K562 (cell line): ENCODE data around the gene EPHA1. TPM values are rescaled to one million over a fixed set of nuclear protein-coding genes. Genes with fewer than 3 reads are reported as not detected.

Source experiments
- ATAC-seq: fragments of 200-7000 bp; cut with Tn5 transposase; 3 replicates; pipeline ENCODE4 v1.9.1; 2020; ENCODE audit warnings: moderate library complexity
- BruUV-seq: library from RNA; stranded (reverse); fragments of 400-500 nt; replicated peaks from 2 replicates; lab custom pipeline; 2021; lab: Mats Ljungman, UMichigan
- CTCF ChIA-PET: fragments of 300-600 bp; formaldehyde crosslinking; extraction: SDS; loops from one replicate; lab custom pipeline; 2021; ENCODE audit warnings: low intra/inter-chr PET ratio; lab: Yijun Ruan, JAX
- POLR2A ChIA-PET: fragments of 300-600, 350-650 bp; sonication (Branson Sonifier 250); formaldehyde crosslinking; extraction: SDS; loops from one replicate; lab custom pipeline; 2021; ENCODE audit warnings: antibody characterized with exemption, inconsistent platforms; lab: Yijun Ruan, JAX
- DNase-seq, 4 experiments: peaks; one replicate each; pipeline versions ENCODE4 v3.0.0 to v3.0.0-alpha.2; 2011 to 2018; ENCODE audit warnings: low spot score in 3 of 4, mixed read lengths in 3 of 4; ENCODE audit errors: extremely low read depth in 1 of 4
- FAIRE-seq: peaks from 2 replicates; lab custom pipeline; 2011; peaks lifted over from hg19 to GRCh38; lab: Jason Lieb, UNC
- H2AFZ ChIP-seq: 2 replicates; pipeline ENCODE4 v1.6.0; 2011; ENCODE audit warnings: low read depth, low read length, control low read depth, inconsistent platforms
- H3K27ac ChIP-seq: fragments of 200-600 bp; 3 replicates; pipeline ENCODE4 v1.8.0; 2011; ENCODE audit warnings: low read depth, mild to moderate bottlenecking, control low read depth, inconsistent platforms, low read length, moderate library complexity, mixed read lengths; ENCODE audit errors: extremely low read depth
- H3K27me3 ChIP-seq, 2 experiments: fragments of 300-600 bp in 1 of 2; 2 replicates in 1 of 2; 3 replicates in 1 of 2; pipeline versions ENCODE4 v1.6.0 to v1.8.0; 2011; ENCODE audit warnings: inconsistent platforms in 2 of 2, low read length in 2 of 2, mild to moderate bottlenecking in 1 of 2, mixed read lengths in 1 of 2, moderate library complexity in 1 of 2; ENCODE audit not compliant: control insufficient read depth in 2 of 2, insufficient read depth in 2 of 2
- H3K36me3 ChIP-seq: fragments of 300-600 bp; 3 replicates; pipeline ENCODE4 v1.8.0; 2011; ENCODE audit warnings: mild to moderate bottlenecking, low read length, inconsistent platforms; ENCODE audit not compliant: control insufficient read depth, insufficient read depth
- H3K4me1 ChIP-seq, 2 experiments: fragments of 200-600 bp in 1 of 2; replicated peaks in 1 of 2; 2 replicates in 1 of 2; 3 replicates in 1 of 2; pipeline versions ENCODE4 v1.5.1 to v1.8.0; 2011; ENCODE audit warnings: inconsistent platforms in 2 of 2, low read length in 2 of 2, mild to moderate bottlenecking in 1 of 2, mixed read lengths in 1 of 2, moderate library complexity in 1 of 2; ENCODE audit not compliant: control insufficient read depth in 2 of 2, insufficient read depth in 2 of 2
- H3K4me2 ChIP-seq: 2 replicates; pipeline ENCODE4 v1.6.1; 2011; ENCODE audit warnings: low read length, control low read depth, inconsistent platforms, mixed read lengths; ENCODE audit not compliant: insufficient read depth
- H3K4me3 ChIP-seq: fragments of 200-600 bp; sonication (generic), shearing (Covaris generic); 2 replicates; pipeline ENCODE4 v1.5.1; 2016; ENCODE audit warnings: control low read depth, inconsistent platforms
- H3K79me2 ChIP-seq: fragments of 200-600 bp; 3 replicates; pipeline ENCODE4 v1.8.0; 2011; ENCODE audit warnings: low read length, inconsistent platforms; ENCODE audit not compliant: control insufficient read depth, insufficient read depth
- H3K9ac ChIP-seq, 2 experiments: 2 replicates each; pipeline versions ENCODE4 v1.6.0 to v1.6.1; 2011; ENCODE audit warnings: low read depth in 2 of 2, low read length in 2 of 2, control low read depth in 1 of 2, inconsistent platforms in 1 of 2, mild to moderate bottlenecking in 1 of 2, mixed read lengths in 1 of 2; ENCODE audit not compliant: insufficient read depth in 1 of 2
- H3K9me1 ChIP-seq: one replicate; pipeline ENCODE4 v1.6.0; 2011; ENCODE audit warnings: inconsistent platforms, mild to moderate bottlenecking, low read length, moderate library complexity; ENCODE audit not compliant: control insufficient read depth, insufficient read depth
- H3K9me3 ChIP-seq: replicated peaks from 2 replicates; pipeline ENCODE4 v1.5.1; 2011; ENCODE audit warnings: low read depth, low read length, inconsistent platforms; ENCODE audit not compliant: control insufficient read depth, insufficient read depth
- H4K20me1 ChIP-seq: replicated peaks from 2 replicates; pipeline ENCODE4 v1.6.1; 2011; ENCODE audit warnings: low read length, inconsistent platforms, mixed read lengths; ENCODE audit not compliant: control insufficient read depth, insufficient read depth
- LCOR ChIP-seq: sonication (generic); formaldehyde crosslinking; IDR thresholded peaks from 2 replicates; pipeline ENCODE4 v1.8.0; 2022; ENCODE audit warnings: mild to moderate bottlenecking, missing genetic modification reagents
- MAFF ChIP-seq: IDR thresholded peaks from 2 replicates; pipeline ENCODE4 v1.6.1; 2012; ENCODE audit warnings: low read length, improper control_type of control experiment
- MTF1 ChIP-seq: fragments of 250-450 bp; sonication (Bioruptor Pico); IDR thresholded peaks from 2 replicates; pipeline ENCODE4 v1.9.0; 2021; ENCODE audit warnings: moderate library complexity, mild to moderate bottlenecking, inconsistent platforms, borderline replicate concordance
- STAG1 ChIP-seq: sonication (generic); formaldehyde crosslinking; IDR thresholded peaks from 2 replicates; pipeline ENCODE4 v1.5.0; 2020; ENCODE audit warnings: missing genetic modification reagents, borderline replicate concordance
- STAT5A ChIP-seq: IDR thresholded peaks from 2 replicates; pipeline ENCODE4 v1.6.1; 2012; ENCODE audit warnings: low read length, inconsistent platforms, borderline replicate concordance
- ZNF316 ChIP-seq: fragments of 450-650 bp; IDR thresholded peaks from 2 replicates; pipeline ENCODE4 v1.6.1; 2016
- WGBS: fragments of 100-300 bp; shearing (Covaris generic); methylation state at CpG from one replicate; pipeline ENCODE4 v1.1.6; 2016; ENCODE audit warnings: low coverage, mixed read lengths; ENCODE audit not compliant: insufficient coverage; ENCODE audit errors: missing lambda C conversion rate; 5-methylcytosine and 5-hydroxymethylcytosine counted together
- in situ Hi-C: fragments of 300-500 bp; cut with MboI; formaldehyde crosslinking; loops from 4 replicates; pipeline ENCODE4 v1.15.0; 2018; ENCODE audit warnings: inconsistent platforms, mixed read lengths
- intact Hi-C: fragments of 100-400 bp; cut with micrococcal nuclease; formaldehyde crosslinking; loops from 2 replicates; pipeline ENCODE4 v1.14.2; 2022
- polyA plus RNA-seq, 8 experiments: library from polyadenylated mRNA; depleted of rRNA in 4 of 8; stranded (reverse) in 5 of 8; unstranded in 3 of 8; fragments of >200 nt; fragmentation: Nextera tagmentation in 2 of 8; fragmentation: Illumina TruSeq in 1 of 8; extraction: Ambion mirVana in 2 of 8; extraction: Trizol in 1 of 8; gene quantifications; 2 replicates each; pipeline versions ENCODE4 v1.2.1 to v1.2.3, GENCODE V29; 2011 to 2014; ENCODE audit warnings: inconsistent platforms in 1 of 8, missing spikeins in 1 of 8
- total RNA-seq, 7 experiments: library from RNA; depleted of rRNA in 6 of 7; stranded (reverse); fragments of >200 nt in 6 of 7; fragmentation: Illumina TruSeq in 2 of 7; extraction: Trizol in 2 of 7; gene quantifications; 2 replicates each; pipeline versions ENCODE4 v1.2.1 to v1.2.3, GENCODE V29; 2011 to 2021; ENCODE audit warnings: low replicate concordance in 1 of 7

Gene EPHA1
- total and polyA plus RNA-seq, 9 of the 15 experiments (the other 6 are each of a cell fraction or from before 2014, with no cell fraction given), result 0.22 to 0.57 (median 0.32) TPM; not detected in 6

- peaks cover 58 to 78% of the 10 kb centered on the region in 2 experiments for H3K27me3 ChIP-seq
- CTCF ChIA-PET, result no interaction called here
- no TSS peak for BruUV-seq
Observed at GRCh38 chr7:143352531-143353002, 56.1 kb downstream of the EPHA1 start.

GRCh38 chr7:143351574-143351973 lies 57.1 kb downstream of the EPHA1 start:
- no peak overlapping the region for H3K9ac ChIP-seq
- H3K79me2 ChIP-seq, result no peaks in the 10 kb centered on the region
- DNase-seq (no peak), FAIRE-seq (no peak), ATAC-seq (no peak)
- peaks cover 0 to 3% of the 10 kb centered on the region in 2 experiments; a peak in 1 of 5 replicates for H3K4me1 ChIP-seq
- H3K4me3 ChIP-seq, result no peak overlapping the region
- WGBS, result 0% methylated on average over 9 of the region's 9 CpGs
- in situ Hi-C loops, result no loop called here
- no peaks in the 10 kb centered on the region for H3K36me3 ChIP-seq
- BruUV-seq, result no TSS peak
- TF ChIP-seq MAFF (no peak), ZNF316 (peak; percentile 51)
- ChIA-PET POLR2A (interaction anchor here (0.6 to 1.0 kb wide), 3 partner anchors 39 to 65 kb away, joined by 3 read pairs; no protein-coding TSS in a partner anchor), CTCF (no interaction called here)
- H2AFZ ChIP-seq, result no peak overlapping the region
- peaks cover 59 to 79% of the 10 kb centered on the region in 2 experiments for H3K27me3 ChIP-seq
- intact Hi-C loops, result no loop called here
- no peaks in the 10 kb centered on the region for H3K9me3 ChIP-seq
- H4K20me1 ChIP-seq, result no peaks in the 10 kb centered on the region
- H3K27ac ChIP-seq, result no peak overlapping the region
- H3K9me1 ChIP-seq, result no peaks in the 10 kb centered on the region
- no peak overlapping the region for H3K4me2 ChIP-seq

More at GRCh38 chr7:143352531-143353002, 56.1 kb downstream of the EPHA1 start:
- FAIRE-seq (no peak), DNase-seq (no peak), ATAC-seq (peak; percentile 6; the same call in 2 of the 3 replicates)
- in situ Hi-C loops (no loop called here), intact Hi-C loops (no loop called here)
- H3K9ac ChIP-seq, result no peak overlapping the region
- no peak overlapping the region for H3K4me3 ChIP-seq
- H3K79me2 ChIP-seq, result no peaks in the 10 kb centered on the region
- POLR2A ChIA-PET, result interaction anchor here (0.7 to 1.0 kb wide), 2 partner anchors 24 to 41 kb away, joined by 3 to 4 read pairs; no protein-coding TSS in a partner anchor
- no peaks in the 10 kb centered on the region for H3K9me3 ChIP-seq
- H3K4me1 ChIP-seq, result peaks cover 0 to 3% of the 10 kb centered on the region in 2 experiments; a peak in 1 of 5 replicates
- H2AFZ ChIP-seq, result no peak overlapping the region
- no peaks in the 10 kb centered on the region for H3K36me3 ChIP-seq
- 4% methylated on average over 11 of the region's 11 CpGs for WGBS
- H3K27ac ChIP-seq, result no peak overlapping the region
- 0 out of 2 replicates have a peak, but pooled peaks have one; percentile 8 for TF ChIP-seq STAG1 (CRISPR knock-in tag)
- no peak for TF ChIP-seq MTF1 (CRISPR knock-in tag)
- no peak for TF ChIP-seq STAT5A
- no peak for TF ChIP-seq LCOR
- no peak overlapping the region for H3K4me2 ChIP-seq
- no peaks in the 10 kb centered on the region for H3K9me1 ChIP-seq
- no peaks in the 10 kb centered on the region for H4K20me1 ChIP-seq
